IPS DF 6.9 (cell line): Measurements from ENCODE around the gene MINAR1.

ENCODE experiments used
- DNase-seq: peaks from one replicate; pipeline ENCODE4 v3.0.0-alpha.2; 2013; ENCODE audit warnings: low read depth, low spot score
- H3K27ac ChIP-seq: one replicate; pipeline ENCODE4 v1.5.1; 2013; ENCODE audit warnings: low read length, control low read depth
- H3K27me3 ChIP-seq: 2 replicates; pipeline ENCODE4 v1.6.1; 2013; ENCODE audit warnings: mild to moderate bottlenecking, low read length; ENCODE audit not compliant: control insufficient read depth, insufficient read depth
- H3K36me3 ChIP-seq: 2 replicates; pipeline ENCODE4 v1.6.1; 2013; ENCODE audit warnings: low read length; ENCODE audit not compliant: control insufficient read depth, insufficient read depth
- H3K4me1 ChIP-seq: 2 replicates; pipeline ENCODE4 v1.6.1; 2013; ENCODE audit warnings: low read length; ENCODE audit not compliant: control insufficient read depth, insufficient read depth
- H3K4me3 ChIP-seq: 2 replicates; pipeline ENCODE4 v1.5.1; 2013; ENCODE audit warnings: mild to moderate bottlenecking, low read length
- H3K9me3 ChIP-seq: 2 replicates; pipeline ENCODE4 v1.6.1; 2013; ENCODE audit warnings: low read length, inconsistent platforms; ENCODE audit not compliant: control insufficient read depth, insufficient read depth
- WGBS: extraction: QIAGEN DNeasy Blood & Tissue Kit; methylation state at CpG from one replicate; pipeline ENCODE4 v1.1.7; 2013; ENCODE audit warnings: mixed read lengths, missing lambda C conversion rate; ENCODE audit not compliant: insufficient read length, insufficient coverage; 5-methylcytosine and 5-hydroxymethylcytosine counted together

Gene MINAR1, protein sequence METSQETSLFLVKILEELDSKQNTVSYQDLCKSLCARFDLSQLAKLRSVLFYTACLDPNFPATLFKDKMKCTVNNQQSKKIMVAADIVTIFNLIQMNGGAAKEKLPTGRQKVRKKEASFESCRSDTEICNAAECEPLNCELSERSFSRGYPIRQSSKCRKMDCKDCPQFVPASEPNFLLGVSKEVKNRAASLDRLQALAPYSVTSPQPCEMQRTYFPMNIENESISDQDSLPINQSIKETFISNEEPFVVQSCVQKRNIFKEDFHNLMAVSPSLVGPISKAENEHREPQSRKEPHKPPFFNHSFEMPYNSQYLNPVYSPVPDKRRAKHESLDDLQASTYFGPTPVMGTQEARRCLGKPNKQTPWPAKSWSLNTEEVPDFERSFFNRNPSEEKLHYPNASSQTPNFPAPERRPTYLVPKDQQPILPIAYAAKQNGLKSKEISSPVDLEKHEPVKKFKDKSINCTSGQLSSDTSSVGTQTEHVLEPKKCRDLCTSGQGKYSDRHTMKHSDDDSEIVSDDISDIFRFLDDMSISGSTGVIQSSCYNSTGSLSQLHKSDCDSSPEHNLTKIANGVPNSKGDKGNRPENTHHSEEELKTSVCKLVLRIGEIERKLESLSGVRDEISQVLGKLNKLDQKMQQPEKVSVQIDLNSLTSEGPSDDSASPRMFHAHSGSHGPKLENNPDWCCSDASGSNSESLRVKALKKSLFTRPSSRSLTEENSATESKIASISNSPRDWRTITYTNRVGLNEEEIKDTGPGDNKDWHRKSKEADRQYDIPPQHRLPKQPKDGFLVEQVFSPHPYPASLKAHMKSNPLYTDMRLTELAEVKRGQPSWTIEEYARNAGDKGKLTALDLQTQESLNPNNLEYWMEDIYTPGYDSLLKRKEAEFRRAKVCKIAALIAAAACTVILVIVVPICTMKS

DNA sequence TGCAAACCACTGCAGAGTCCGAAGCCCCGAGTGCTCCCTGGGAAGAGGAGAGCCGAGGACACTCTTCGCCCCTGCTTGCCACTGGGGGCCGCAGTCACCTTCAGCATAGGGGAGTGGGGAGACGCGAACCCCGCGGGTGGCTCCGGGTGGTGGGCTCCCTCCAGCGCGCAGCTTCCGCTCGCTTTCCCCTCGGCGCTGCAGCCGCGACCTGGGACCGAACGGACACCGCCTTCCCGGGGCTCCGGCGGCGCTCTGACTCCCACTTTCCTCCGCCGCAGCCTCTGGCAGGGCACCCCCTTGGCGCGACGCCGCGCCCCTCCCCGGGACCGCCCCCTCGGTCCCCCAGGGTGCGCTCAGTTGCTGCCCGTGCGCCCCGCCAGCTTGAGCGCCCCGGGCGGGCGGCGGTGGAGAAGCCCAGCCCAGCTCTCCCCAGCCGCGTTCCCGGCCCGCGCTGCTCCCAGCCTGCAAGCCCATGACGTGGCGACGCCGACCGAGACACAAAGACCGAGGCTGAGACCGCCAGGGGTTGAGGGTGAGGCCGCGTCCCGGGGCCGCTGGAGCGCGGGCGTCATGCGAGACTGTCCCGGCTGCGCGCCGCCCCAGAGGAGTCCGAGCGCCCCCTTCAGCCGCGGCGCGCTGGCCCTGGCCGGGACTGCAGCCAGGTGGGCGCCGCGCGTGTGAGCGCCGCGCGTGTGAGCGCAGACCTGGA, at the start of gene MINAR1:
Gene MINAR1, plus strand, starts transcription at position 701 of the 709 bp plus-strand sequence. CDS start 23,812 bp downstream, outside the sequence.
- Histone ChIP-seq H3K27ac (no peak within 1 kb of the TSS), H3K4me3 (peak within 1 kb of the TSS; percentile 49; the same call in 1 of the 2 replicates), H3K4me1 (no peaks in the 10 kb centered on the region), H3K9me3 (no peaks in the 10 kb centered on the region), H3K36me3 (no peaks in the 10 kb centered on the region), H3K27me3 (peaks cover 32% of the 10 kb centered on the region; the same call in 1 of the 2 replicates)
- no peak for DNase-seq
- no CpG with 5 or more reads among the region's 84 CpGs for WGBS

DNA sequence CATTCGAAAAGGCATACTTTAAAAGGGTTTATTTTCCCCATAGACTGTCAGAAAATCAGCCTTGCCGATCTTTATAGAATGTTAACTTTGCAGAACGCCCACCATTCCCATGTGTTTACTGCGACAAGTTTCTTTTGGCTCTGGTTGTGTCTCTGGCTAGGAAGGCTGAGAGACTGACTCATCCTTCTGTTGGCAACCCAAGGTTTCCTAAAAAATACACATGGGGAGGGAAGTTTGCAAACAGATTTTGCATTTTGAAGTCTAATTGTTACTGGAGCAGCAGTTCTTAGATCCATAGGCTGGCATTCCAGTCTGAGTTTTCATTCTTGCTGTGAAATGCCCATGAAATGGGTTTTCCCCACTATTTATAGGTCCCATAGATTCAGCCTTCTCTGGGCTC, 37.9 kb upstream of the MINAR1 start:
- no CpG with 5 or more reads among the region's 4 CpGs for WGBS
- DNase-seq, result no peak

DNA sequence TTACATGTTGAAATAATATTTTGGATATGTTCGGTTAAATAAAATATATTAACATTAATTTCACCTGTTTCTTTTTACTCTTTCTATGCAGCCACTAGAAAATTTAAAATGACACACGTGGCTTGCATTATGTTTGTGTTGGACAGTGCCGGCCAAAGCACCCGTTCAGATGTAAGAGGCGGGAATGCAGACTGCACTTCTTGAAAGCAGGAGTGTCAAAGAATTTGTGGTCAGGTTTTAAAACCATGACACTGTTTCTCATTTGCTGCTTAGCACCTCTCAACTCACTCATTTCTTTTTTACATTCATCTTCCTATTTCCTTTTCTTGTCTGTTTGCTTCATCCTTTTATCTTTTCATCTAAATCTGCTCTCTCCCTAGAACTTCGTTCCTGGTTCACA, 35.3 kb upstream of the MINAR1 start:
- Histone ChIP-seq H3K4me3 (no peak overlapping the region), H3K9me3 (no peaks in the 10 kb centered on the region), H3K36me3 (no peaks in the 10 kb centered on the region), H3K27me3 (no peaks in the 10 kb centered on the region), H3K27ac (no peak overlapping the region), H3K4me1 (no peaks in the 10 kb centered on the region)
- WGBS, result no CpG with 5 or more reads among the region's 6 CpGs
- no peak for DNase-seq

More for the DNA sequence above, 37.9 kb upstream of the MINAR1 start:
- Histone ChIP-seq H3K27me3 (no peaks in the 10 kb centered on the region), H3K4me1 (no peaks in the 10 kb centered on the region), H3K27ac (no peak overlapping the region), H3K9me3 (no peaks in the 10 kb centered on the region), H3K36me3 (no peaks in the 10 kb centered on the region), H3K4me3 (no peak overlapping the region)

DNA sequence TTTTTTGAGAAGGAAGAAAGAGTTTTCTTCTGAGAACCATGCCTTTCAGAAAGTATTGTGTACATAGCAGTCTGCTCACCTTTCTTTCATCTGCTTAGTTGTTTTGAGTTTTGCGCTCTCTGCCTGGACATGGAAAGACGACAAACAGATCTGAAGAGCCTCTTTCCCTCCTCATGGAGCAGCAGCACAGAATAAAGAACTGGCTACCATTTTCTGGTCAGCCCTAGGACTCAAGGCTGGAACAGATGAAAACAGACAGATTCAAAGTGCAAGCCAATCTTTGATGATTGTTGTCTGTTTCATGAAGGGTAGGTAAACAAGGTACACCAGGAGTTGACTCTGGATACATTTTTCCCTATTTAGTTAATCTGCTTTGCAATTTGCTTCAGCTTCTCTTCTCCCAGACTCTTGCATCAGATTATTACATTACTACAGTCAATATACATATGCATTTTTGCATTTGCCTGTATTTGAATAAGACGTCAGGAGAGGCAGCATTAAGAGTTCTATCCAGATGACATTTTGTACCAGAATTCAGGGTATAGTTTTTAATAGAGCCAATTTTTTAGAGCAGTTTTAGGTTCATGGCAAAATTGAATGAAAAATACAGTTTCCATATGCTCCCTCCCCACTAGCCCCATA, 34.7 kb upstream of the MINAR1 start:
- Histone ChIP-seq H3K4me1 (no peaks in the 10 kb centered on the region), H3K4me3 (no peak overlapping the region), H3K27me3 (no peaks in the 10 kb centered on the region), H3K27ac (no peak overlapping the region), H3K36me3 (no peaks in the 10 kb centered on the region), H3K9me3 (no peaks in the 10 kb centered on the region)
- no peak for DNase-seq
- WGBS, result no CpG with 5 or more reads among the region's 3 CpGs

DNA sequence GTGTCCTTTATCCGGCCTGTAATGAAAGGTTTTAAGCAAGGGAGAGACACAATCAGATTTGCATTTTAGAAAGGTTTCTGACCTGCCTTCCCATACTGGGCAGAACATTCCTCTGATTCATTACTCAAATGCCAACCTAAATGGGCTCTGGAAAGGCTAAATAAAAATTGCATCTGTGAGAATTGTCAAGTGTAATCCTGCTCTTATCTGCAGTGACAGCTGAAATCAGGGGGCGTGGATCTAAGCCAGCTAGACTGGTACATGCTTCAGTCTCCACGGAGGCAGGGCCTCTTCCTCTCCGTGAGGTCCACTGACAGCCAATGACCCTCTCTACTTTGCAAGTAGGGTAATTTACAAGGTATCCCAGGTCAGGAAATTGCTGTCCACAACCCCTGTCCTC, 32.5 kb upstream of the MINAR1 start:
- WGBS, result no CpG with 5 or more reads among the region's 4 CpGs

DNA sequence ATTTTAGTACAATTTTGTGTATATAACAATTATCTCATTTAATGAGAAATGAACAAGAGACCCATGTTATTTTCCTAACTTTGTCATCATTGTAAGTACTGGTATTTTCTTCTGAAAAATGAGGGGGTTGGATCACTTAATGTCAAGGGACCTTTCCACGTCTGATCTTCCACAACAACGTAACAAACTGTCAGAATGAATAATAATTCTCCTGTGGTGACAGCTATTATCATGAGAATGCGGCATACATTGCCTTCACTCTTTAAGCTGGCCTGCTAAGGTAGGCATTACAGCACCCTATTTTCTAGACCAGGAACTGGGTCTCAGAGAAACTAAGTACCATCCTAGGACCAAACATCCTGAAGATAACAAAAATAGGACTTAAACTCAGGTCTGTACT, 31.5 kb upstream of the MINAR1 start:
- Histone ChIP-seq H3K36me3 (no peaks in the 10 kb centered on the region), H3K9me3 (no peaks in the 10 kb centered on the region), H3K4me1 (no peaks in the 10 kb centered on the region), H3K27ac (no peak overlapping the region), H3K27me3 (no peaks in the 10 kb centered on the region), H3K4me3 (no peak overlapping the region)
- DNase-seq, result no peak
- WGBS, result no CpG with 5 or more reads among the region's 3 CpGs

More for the DNA sequence above, 32.5 kb upstream of the MINAR1 start:
- Histone ChIP-seq H3K4me3 (no peak overlapping the region), H3K36me3 (no peaks in the 10 kb centered on the region), H3K4me1 (no peaks in the 10 kb centered on the region), H3K27me3 (no peaks in the 10 kb centered on the region), H3K27ac (no peak overlapping the region), H3K9me3 (no peaks in the 10 kb centered on the region)
- DNase-seq, result no peak

DNA sequence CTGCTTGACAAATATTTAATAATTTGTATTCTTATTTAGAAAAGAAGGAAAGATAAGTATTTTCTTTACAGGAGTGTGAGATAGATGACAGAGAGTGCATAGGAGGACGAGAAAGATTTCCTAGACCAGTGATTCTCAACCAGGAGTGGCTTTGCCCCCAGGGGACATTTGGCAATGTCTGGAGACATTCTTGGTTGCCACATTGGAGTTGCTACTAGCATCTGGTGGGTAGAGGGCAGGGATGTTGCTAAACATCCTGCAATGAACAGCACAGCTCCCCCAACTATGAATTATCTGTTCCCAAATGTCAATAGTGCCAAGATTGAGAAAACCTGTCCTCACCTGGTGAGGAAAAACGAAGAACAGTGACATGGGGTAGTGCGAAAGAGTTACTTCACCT, 30.8 kb upstream of the MINAR1 start:
- no peak overlapping the region for H3K27ac ChIP-seq
- WGBS, result no CpG with 5 or more reads among the region's 3 CpGs
- H3K36me3 ChIP-seq, result no peaks in the 10 kb centered on the region
- H3K27me3 ChIP-seq, result no peaks in the 10 kb centered on the region
- no peak overlapping the region for H3K4me3 ChIP-seq
- no peak for DNase-seq
- no peaks in the 10 kb centered on the region for H3K4me1 ChIP-seq
- H3K9me3 ChIP-seq, result no peaks in the 10 kb centered on the region

DNA sequence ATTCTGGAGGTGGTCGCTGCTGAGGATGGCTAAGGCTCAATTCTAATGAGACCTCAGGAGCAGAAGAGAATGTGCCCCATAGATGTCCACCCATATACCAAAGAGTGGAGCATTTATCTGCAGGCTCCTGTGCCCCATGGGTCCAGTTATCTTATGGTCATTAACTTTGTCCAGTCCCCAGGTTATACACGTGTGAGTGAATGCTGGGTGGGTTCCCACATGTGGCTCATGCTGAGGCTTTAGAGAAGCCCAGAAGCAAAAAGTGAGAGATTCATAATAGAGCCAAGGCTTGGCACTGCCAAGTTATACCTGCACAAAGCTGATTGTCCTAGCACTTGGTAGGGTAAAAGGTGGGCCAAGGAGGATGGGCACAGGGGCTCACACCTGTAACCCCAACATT, 30.0 kb upstream of the MINAR1 start:
- no peaks in the 10 kb centered on the region for H3K27me3 ChIP-seq
- H3K4me3 ChIP-seq, result no peak overlapping the region
- no peaks in the 10 kb centered on the region for H3K4me1 ChIP-seq
- H3K36me3 ChIP-seq, result no peaks in the 10 kb centered on the region
- no CpG with 5 or more reads among the region's 2 CpGs for WGBS
- DNase-seq, result no peak
- no peak overlapping the region for H3K27ac ChIP-seq
- no peaks in the 10 kb centered on the region for H3K9me3 ChIP-seq

DNA sequence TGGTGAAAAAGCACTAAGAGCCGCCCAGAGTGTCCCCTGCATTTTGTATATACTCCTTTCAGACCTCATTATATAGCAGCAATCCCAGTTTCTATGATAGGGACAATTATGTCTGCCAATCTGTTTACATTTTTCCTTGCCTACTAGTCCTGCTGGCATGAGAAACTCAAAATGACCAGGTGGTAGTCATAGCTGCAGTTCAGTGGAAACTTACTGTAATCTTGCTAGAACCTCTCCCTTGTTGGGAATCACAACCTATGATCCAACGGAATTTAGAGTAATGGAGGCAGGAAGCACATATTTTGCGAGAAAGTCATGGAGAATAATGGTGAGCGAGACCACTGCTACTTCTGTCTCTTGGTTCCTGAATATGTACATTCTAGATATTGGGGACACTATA, 28.6 kb upstream of the MINAR1 start:
- Histone ChIP-seq H3K27ac (no peak overlapping the region), H3K4me3 (no peak overlapping the region), H3K9me3 (no peaks in the 10 kb centered on the region), H3K36me3 (no peaks in the 10 kb centered on the region), H3K27me3 (no peaks in the 10 kb centered on the region), H3K4me1 (peaks cover 2% of the 10 kb centered on the region; the same call in 1 of the 2 replicates)
- no peak for DNase-seq
- no CpG with 5 or more reads among the region's 4 CpGs for WGBS

DNA sequence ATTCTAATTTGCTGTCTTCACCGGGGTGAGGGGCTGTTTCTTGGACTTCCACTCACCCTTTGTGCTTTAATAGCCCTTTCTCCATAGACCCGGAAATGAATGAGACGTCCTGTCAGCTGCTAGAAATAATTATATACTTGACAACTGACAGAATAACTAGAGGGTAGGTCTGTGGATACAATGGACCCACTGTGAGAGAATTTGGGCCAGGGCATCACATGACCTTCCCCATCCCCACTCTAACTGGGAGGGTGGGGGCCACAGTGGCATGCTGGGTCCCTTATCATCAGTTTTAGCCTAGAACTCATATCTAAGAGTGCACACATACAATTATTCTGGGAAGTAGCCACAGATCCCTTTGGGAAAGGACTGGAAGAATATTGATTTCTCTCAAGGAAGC, 25.9 kb upstream of the MINAR1 start:
- Histone ChIP-seq H3K27ac (no peak overlapping the region), H3K4me3 (no peak overlapping the region), H3K36me3 (no peaks in the 10 kb centered on the region), H3K27me3 (no peaks in the 10 kb centered on the region), H3K4me1 (peaks cover 3% of the 10 kb centered on the region; the same call in 1 of the 2 replicates), H3K9me3 (no peaks in the 10 kb centered on the region)
- no peak for DNase-seq
- WGBS, result no CpG with 5 or more reads among the region's 3 CpGs
